GM12878 (cell line): Measurements from ENCODE around the gene LIFR. TPM values are rescaled to one million over a fixed set of nuclear protein-coding genes. Genes with fewer than 3 reads are reported as not detected.

Experiments
- ATAC-seq: fragments of 200-7000 bp; cut with Tn5 transposase; 3 replicates; pipeline ENCODE4 v1.9.1; 2020; ENCODE audit warnings: mild to moderate bottlenecking, moderate library complexity
- BruUV-seq: library from RNA; stranded (reverse); fragments of 400-500 nt; replicated peaks from 2 replicates; lab custom pipeline; 2021; lab: Mats Ljungman, UMichigan
- CTCF ChIA-PET: fragments of 300-600 bp; sonication (Branson Sonifier 250); formaldehyde crosslinking; extraction: SDS; loops from one replicate; lab custom pipeline; 2021; ENCODE audit warnings: inconsistent platforms; lab: Yijun Ruan, JAX
- POLR2A ChIA-PET: fragments of 350-600 bp; formaldehyde crosslinking; extraction: SDS; loops from one replicate; lab custom pipeline; 2021; ENCODE audit warnings: inconsistent platforms; lab: Charles Lee
- RAD21 ChIA-PET: fragments of 300-600 bp; sonication (Branson Sonifier 250); formaldehyde crosslinking; loops from one replicate; lab custom pipeline; 2023; ENCODE audit warnings: antibody characterized with exemption; ENCODE audit not compliant: unreplicated experiment; lab: Charles Lee
- SMC1A ChIA-PET: fragments of 300-600 bp; sonication (Branson Sonifier 250); formaldehyde crosslinking; loops from one replicate; lab custom pipeline; 2023; ENCODE audit not compliant: unreplicated experiment, uncharacterized antibody; lab: Charles Lee
- DNase-seq: peaks from one replicate; pipeline ENCODE4 v3.0.0-alpha.2; 2011; ENCODE audit warnings: low read depth, low spot score
- FAIRE-seq: peaks from 3 replicates; lab custom pipeline; 2011; peaks lifted over from hg19 to GRCh38; lab: Jason Lieb, UNC
- H2AFZ ChIP-seq: 2 replicates; pipeline ENCODE4 v1.6.0; 2011; ENCODE audit warnings: low read depth, low read length, control low read depth; ENCODE audit not compliant: control insufficient read depth
- H3K27ac ChIP-seq: 2 replicates; pipeline ENCODE4 v1.5.1; 2011; ENCODE audit warnings: control low read depth; ENCODE audit not compliant: control insufficient read depth, insufficient read depth
- H3K27me3 ChIP-seq, 2 experiments: replicated peaks in 1 of 2; 2 replicates each; pipeline versions ENCODE4 v1.6.0 to v1.6.1; 2011; ENCODE audit warnings: low read length in 1 of 2; ENCODE audit not compliant: control insufficient read depth in 2 of 2, insufficient read depth in 2 of 2
- H3K36me3 ChIP-seq, 2 experiments: 2 replicates each; pipeline ENCODE4 v1.5.1; 2011; ENCODE audit warnings: low read length in 1 of 2; ENCODE audit not compliant: control insufficient read depth in 2 of 2, insufficient read depth in 2 of 2
- H3K4me1 ChIP-seq: 2 replicates; pipeline ENCODE4 v1.6.1; 2011; ENCODE audit warnings: mild to moderate bottlenecking, low read length, moderate library complexity, mixed read lengths; ENCODE audit not compliant: control insufficient read depth, insufficient read depth
- H3K4me2 ChIP-seq: 2 replicates; pipeline ENCODE4 v1.6.0; 2011; ENCODE audit warnings: control low read depth; ENCODE audit not compliant: control insufficient read depth, insufficient read depth
- H3K4me3 ChIP-seq: fragments of 200-600 bp; sonication (generic); 2 replicates; pipeline ENCODE4 v1.5.1; 2016
- H3K79me2 ChIP-seq: 2 replicates; pipeline ENCODE4 v1.6.0; 2011; ENCODE audit warnings: low read length; ENCODE audit not compliant: control insufficient read depth, insufficient read depth
- H3K9ac ChIP-seq: 2 replicates; pipeline ENCODE4 v1.8.0; 2011; ENCODE audit warnings: low read length, control low read depth, mixed read lengths; ENCODE audit not compliant: control insufficient read depth, insufficient read depth
- H3K9me3 ChIP-seq: replicated peaks from 3 replicates; pipeline ENCODE4 v1.5.1; 2011; ENCODE audit warnings: mild to moderate bottlenecking, low read length; ENCODE audit not compliant: control insufficient read depth, insufficient read depth
- H4K20me1 ChIP-seq: 2 replicates; pipeline ENCODE4 v1.6.0; 2011; ENCODE audit not compliant: control insufficient read depth, insufficient read depth
- GATAD2B ChIP-seq: fragments of 450-650 bp; conservative IDR thresholded peaks from 2 replicates; pipeline ENCODE4 v1.6.1; 2017; ENCODE audit warnings: low read depth, mild to moderate bottlenecking, moderate library complexity
- HDAC2 ChIP-seq: fragments of 200-600 bp; sonication (generic); IDR thresholded peaks from 2 replicates; pipeline ENCODE4 v1.6.1; 2017
- IKZF1 ChIP-seq: fragments of 450-650 bp; conservative IDR thresholded peaks from 2 replicates; pipeline ENCODE4 v1.6.1; 2017; ENCODE audit warnings: antibody characterized with exemption, mild to moderate bottlenecking
- KLF5 ChIP-seq: fragments of 450-650 bp; IDR thresholded peaks from 2 replicates; pipeline ENCODE4 v1.6.1; 2014; ENCODE audit warnings: mild to moderate bottlenecking; ENCODE audit not compliant: partially characterized antibody
- MTA3 ChIP-seq: IDR thresholded peaks from 2 replicates; pipeline ENCODE4 v1.6.1; 2012; ENCODE audit warnings: low read length, inconsistent platforms, borderline replicate concordance
- NBN ChIP-seq: fragments of 450-650 bp; IDR thresholded peaks from 2 replicates; pipeline ENCODE4 v1.6.1; 2016
- NFIC ChIP-seq: IDR thresholded peaks from 2 replicates; pipeline ENCODE4 v1.6.1; 2012; ENCODE audit warnings: low read depth, mild to moderate bottlenecking, inconsistent platforms, low read length, moderate library complexity
- NFXL1 ChIP-seq: fragments of 450-650 bp; IDR thresholded peaks from 2 replicates; pipeline ENCODE4 v1.6.1; 2017; ENCODE audit warnings: antibody characterized with exemption, mild to moderate bottlenecking, borderline replicate concordance
- PKNOX1 ChIP-seq: fragments of 450-650 bp; IDR thresholded peaks from 2 replicates; pipeline ENCODE4 v1.6.1; 2016; ENCODE audit warnings: mild to moderate bottlenecking
- POU2F2 ChIP-seq: IDR thresholded peaks from 3 replicates; pipeline ENCODE4 v1.6.1; 2011; ENCODE audit warnings: low read depth, mild to moderate bottlenecking, low read length, borderline replicate concordance
- RCOR1 ChIP-seq: conservative IDR thresholded peaks from 2 replicates; pipeline ENCODE4 v1.6.1; 2012; ENCODE audit warnings: low read depth, low read length, improper control_type of control experiment
- SIN3A ChIP-seq: IDR thresholded peaks from 2 replicates; pipeline ENCODE4 v1.6.1; 2012; ENCODE audit warnings: low read depth, low read length, improper control_type of control experiment
- SREBF2 ChIP-seq: IDR thresholded peaks from 2 replicates; pipeline ENCODE4 v1.6.1; 2012; ENCODE audit warnings: mild to moderate bottlenecking, low read length
- STAT1 ChIP-seq: fragments of 450-650 bp; conservative IDR thresholded peaks from 2 replicates; pipeline ENCODE4 v1.6.1; 2014; ENCODE audit warnings: antibody characterized with exemption, mild to moderate bottlenecking
- TARDBP ChIP-seq: IDR thresholded peaks from 2 replicates; pipeline ENCODE4 v1.6.1; 2016; ENCODE audit warnings: borderline replicate concordance
- USF2 ChIP-seq: IDR thresholded peaks from 2 replicates; pipeline ENCODE4 v1.6.1; 2011; ENCODE audit warnings: low read depth, low read length, improper control_type of control experiment, borderline replicate concordance
- ZNF207 ChIP-seq: fragments of 450-650 bp; IDR thresholded peaks from 2 replicates; pipeline ENCODE4 v1.6.1; 2014; ENCODE audit warnings: antibody characterized with exemption, mild to moderate bottlenecking, borderline replicate concordance
- ZNF24 ChIP-seq: fragments of 450-650 bp; IDR thresholded peaks from 2 replicates; pipeline ENCODE4 v1.6.1; 2017; ENCODE audit warnings: antibody characterized with exemption, mild to moderate bottlenecking
- ZNF622 ChIP-seq: fragments of 450-650 bp; IDR thresholded peaks from 2 replicates; pipeline ENCODE4 v1.6.1; 2017; ENCODE audit warnings: mild to moderate bottlenecking, inconsistent platforms
- ZSCAN29 ChIP-seq: fragments of 450-650 bp; IDR thresholded peaks from 2 replicates; pipeline ENCODE4 v1.6.1; 2017; ENCODE audit warnings: mild to moderate bottlenecking, moderate library complexity
- WGBS: methylation state at CpG from one replicate; pipeline ENCODE4 v1.1.6; 2016; ENCODE audit warnings: low lambda C conversion rate; ENCODE audit not compliant: insufficient replicate concordance, insufficient coverage; ENCODE audit errors: missing lambda C conversion rate; 5-methylcytosine and 5-hydroxymethylcytosine counted together
- in situ Hi-C: fragments of 300-500 bp; cut with MboI; formaldehyde crosslinking; loops from 9 replicates; pipeline ENCODE4 v1.14.3; 2018; ENCODE audit warnings: mixed read lengths
- intact Hi-C: fragments of 100-400 bp; cut with micrococcal nuclease; formaldehyde crosslinking; loops from one replicate; pipeline ENCODE4 v1.14.2; 2022; ENCODE audit not compliant: unreplicated experiment
- polyA plus RNA-seq, 11 experiments: library from polyadenylated mRNA; depleted of rRNA in 4 of 11; unstranded in 6 of 11; stranded (reverse) in 5 of 11; fragments of >200 nt; fragmentation: Nextera tagmentation in 4 of 11; fragmentation: Illumina TruSeq in 1 of 11; extraction: Ambion mirVana in 4 of 11; extraction: Trizol in 1 of 11; gene quantifications; 1 replicate in 1 of 11; 2 replicates in 10 of 11; pipeline versions ENCODE4 v1.2.1 to v1.2.3, GENCODE V29; 2011 to 2016; ENCODE audit warnings: inconsistent platforms in 2 of 11, missing spikeins in 2 of 11, low read depth in 1 of 11
- total RNA-seq, 4 experiments: library from RNA; depleted of rRNA in 3 of 4; stranded (reverse); fragments of >200 nt in 3 of 4; fragmentation: Illumina TruSeq in 1 of 4; extraction: Trizol in 1 of 4; gene quantifications; 2 replicates each; pipeline versions ENCODE4 v1.2.1 to v1.2.3, GENCODE V29; 2013 to 2021

The LIFR gene
- total and polyA plus RNA-seq, 10 of the 15 experiments (the other 5 are each of a cell fraction or from before 2014, with no cell fraction given): 0.10 TPM; not detected in 9

GRCh38 chr5:38497946-38498345, 58.5 kb downstream of the LIFR start (continued):
- TF ChIP-seq NFXL1 (no peak), POU2F2 (no peak), NBN (no peak), SREBF2 (no peak)

- no peaks in the 10 kb centered on the region for H3K9me3 ChIP-seq
- FAIRE-seq: no peak
Observed at GRCh38 chr5:38494763-38495162, 61.7 kb downstream of the LIFR start.

More at GRCh38 chr5:38494763-38495162, 61.7 kb downstream of the LIFR start:
- no peak for ATAC-seq
- SMC1A ChIA-PET: no interaction called here
- BruUV-seq: no TSS peak
- Histone ChIP-seq H3K27ac (no peak overlapping the region), H3K36me3 (no peaks in the 10 kb centered on the region)
- TF ChIP-seq NFIC (no peak), MTA3 (no peak), ZSCAN29 (no peak), HDAC2 (no peak), ZNF24 (no peak), ZNF207 (no peak), RCOR1 (no peak), PKNOX1 (no peak), ZNF622 (no peak), IKZF1 (no peak), USF2 (no peak), STAT1 (no peak), GATAD2B (no peak), TARDBP (no peak), SIN3A (no peak), KLF5 (no peak)
- TF ChIP-seq, all 136 proteins: peak for 0
- Histone ChIP-seq H3K27me3 (no peaks in the 10 kb centered on the region; a peak in 1 of 4 replicates), H3K4me2 (no peak overlapping the region), H3K4me1 (no peaks in the 10 kb centered on the region), H3K79me2 (no peaks in the 10 kb centered on the region), H2AFZ (no peak overlapping the region), H3K9ac (no peak overlapping the region), H4K20me1 (no peaks in the 10 kb centered on the region), H3K4me3 (no peak overlapping the region)
- WGBS: 36% methylated on average over 7 of the region's 7 CpGs
- CTCF ChIA-PET: interaction anchor here (1.2 kb wide), 1 partner anchor 24 kb away, joined by 4 read pairs; no protein-coding TSS in a partner anchor
- POLR2A ChIA-PET: no interaction called here
- intact Hi-C loops (no loop called here), in situ Hi-C loops (no loop called here)
- RAD21 ChIA-PET: no interaction called here
- DNase-seq: no peak
